DMS 273 treated with DMSO at 0.1 percent for 48 hours (cell line): ENCODE results near the gene PPP1R14C.
"Not testable (repeated sequence)": the region's sequence is repeated elsewhere in the genome, so short reads cannot be mapped to it uniquely, and the experiment has no call there.

Source experiments
- DNase-seq: peaks from one replicate; lab custom pipeline; 2025; lab: John Stamatoyannopoulos, UW

The PPP1R14C gene

GRCh38 chr6:150169181-150169580 lies 26.3 kb downstream of the PPP1R14C start:
- DNase-seq: no peak

- no peak for DNase-seq
Observed at GRCh38 chr6:150169609-150170008, 26.8 kb downstream of the PPP1R14C start.

- DNase-seq: no peak
Observed at GRCh38 chr6:150172929-150173328, 30.1 kb downstream of the PPP1R14C start.

- no peak for DNase-seq
Observed at GRCh38 chr6:150175586-150176151, 32.8 kb downstream of the PPP1R14C start.

- DNase-seq: no peak
Observed at GRCh38 chr6:150176152-150176551, 33.3 kb downstream of the PPP1R14C start.

GRCh38 chr6:150176659-150177058 lies 33.8 kb downstream of the PPP1R14C start:
- no peak for DNase-seq

DNA sequence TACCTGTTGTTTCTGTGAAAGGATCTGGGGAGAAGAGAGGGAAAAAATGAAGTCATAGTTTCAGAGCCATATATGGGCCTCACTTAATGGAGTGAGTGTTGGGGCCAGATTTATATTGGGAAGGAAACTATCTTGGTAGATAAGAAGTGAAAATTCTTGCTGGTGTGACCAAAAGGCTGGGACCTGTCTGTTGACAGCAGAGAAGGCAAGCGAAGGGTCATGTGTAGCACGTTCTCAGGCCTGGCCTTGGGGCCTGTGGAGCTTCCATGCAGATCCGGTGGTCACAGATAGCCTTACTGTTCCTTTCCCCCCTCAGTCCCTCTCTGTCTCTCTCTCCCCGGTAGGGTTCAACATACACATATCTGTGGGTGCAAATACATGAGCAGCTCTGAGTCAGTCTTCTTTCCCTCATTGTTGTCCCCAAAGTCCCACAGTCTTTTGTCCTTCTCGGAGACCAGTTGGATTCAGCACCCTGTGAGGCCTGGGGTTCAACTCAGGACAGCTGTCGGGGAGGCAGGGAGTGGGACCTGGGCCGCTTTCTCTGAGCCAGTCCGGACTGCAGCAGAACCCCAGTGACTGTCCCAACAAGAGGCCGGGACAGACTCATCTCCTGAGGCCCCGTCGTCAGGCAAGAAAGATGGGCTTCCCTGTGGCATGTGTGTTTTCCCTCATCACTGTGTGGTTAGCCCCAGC lies 34.6 kb downstream of the PPP1R14C start:
- no peak for DNase-seq

- peak; percentile 3 for DNase-seq
Observed at GRCh38 chr6:150177952-150178520, 35.2 kb downstream of the PPP1R14C start.

GRCh38 chr6:150179030-150179429 lies 36.2 kb downstream of the PPP1R14C start:
- DNase-seq: no peak

DNA sequence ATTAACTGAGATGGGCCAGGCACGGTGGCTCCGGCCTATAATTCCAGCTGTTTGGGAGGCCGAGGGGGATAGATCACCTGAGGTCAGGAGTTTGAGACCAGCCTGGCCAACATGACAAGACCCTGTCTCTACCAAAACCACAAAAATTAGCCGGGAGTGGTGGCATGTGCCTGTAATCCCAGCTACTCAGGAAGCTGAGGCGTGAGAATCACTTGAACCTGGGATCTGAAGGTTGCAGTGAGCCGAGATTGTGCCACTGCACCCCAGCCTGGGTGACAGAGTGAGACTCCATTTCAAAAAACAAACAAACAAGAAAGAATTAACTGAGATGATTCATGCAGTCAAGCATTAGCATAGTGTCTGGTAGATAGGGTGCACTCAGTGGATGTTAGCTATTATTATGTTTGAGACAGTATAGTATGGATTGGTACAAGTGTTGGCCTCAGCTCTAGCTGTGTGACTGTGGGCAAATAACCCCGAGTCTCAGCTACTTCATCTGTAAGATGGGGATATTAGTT lies 37.1 kb downstream of the PPP1R14C start:
- not testable (repeated sequence) for DNase-seq

DNA sequence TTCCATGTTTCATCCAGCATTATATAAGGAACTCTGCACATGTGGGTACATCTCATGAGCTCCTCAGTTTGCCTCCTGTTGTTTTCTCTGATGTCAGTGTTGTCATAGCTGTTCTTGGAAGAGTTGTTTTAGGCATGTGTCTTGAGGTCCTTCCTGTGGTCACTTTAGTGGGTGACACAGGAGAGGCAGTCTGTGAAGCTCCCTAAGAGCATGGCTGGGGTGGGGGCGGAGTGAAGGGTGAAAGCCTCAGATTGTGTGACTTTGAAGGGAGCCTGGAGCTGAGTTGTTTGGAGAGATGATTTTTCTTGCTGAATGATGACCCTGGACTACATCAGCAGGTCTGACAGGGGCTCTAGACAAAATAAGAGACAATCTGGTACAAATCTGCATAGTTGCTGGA lies 37.7 kb downstream of the PPP1R14C start:
- DNase-seq: no peak

GRCh38 chr6:150182460-150183078 lies 39.7 kb downstream of the PPP1R14C start:
- no peak for DNase-seq

DNA sequence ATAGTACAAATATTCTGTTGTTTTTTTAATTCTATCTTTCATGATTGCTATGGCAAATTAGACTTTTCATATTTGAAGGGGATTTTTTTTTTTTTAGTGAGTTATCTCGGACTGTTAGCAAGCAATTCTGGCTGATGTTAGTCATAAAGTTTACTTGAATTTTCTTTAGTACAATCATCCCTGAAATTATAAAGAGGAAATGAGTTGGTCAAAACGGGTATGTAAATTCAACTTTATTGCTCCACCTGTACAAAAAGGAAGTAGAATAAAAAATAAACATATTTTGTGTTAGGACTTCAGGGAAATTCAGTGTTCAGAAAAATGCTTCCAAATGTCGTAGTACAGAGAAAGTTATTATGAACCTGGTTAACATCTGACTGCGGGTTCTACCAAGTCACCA lies 40.3 kb downstream of the PPP1R14C start:
- no peak for DNase-seq

GRCh38 chr6:150183966-150184365 lies 41.1 kb downstream of the PPP1R14C start:
- DNase-seq: no peak

DNA sequence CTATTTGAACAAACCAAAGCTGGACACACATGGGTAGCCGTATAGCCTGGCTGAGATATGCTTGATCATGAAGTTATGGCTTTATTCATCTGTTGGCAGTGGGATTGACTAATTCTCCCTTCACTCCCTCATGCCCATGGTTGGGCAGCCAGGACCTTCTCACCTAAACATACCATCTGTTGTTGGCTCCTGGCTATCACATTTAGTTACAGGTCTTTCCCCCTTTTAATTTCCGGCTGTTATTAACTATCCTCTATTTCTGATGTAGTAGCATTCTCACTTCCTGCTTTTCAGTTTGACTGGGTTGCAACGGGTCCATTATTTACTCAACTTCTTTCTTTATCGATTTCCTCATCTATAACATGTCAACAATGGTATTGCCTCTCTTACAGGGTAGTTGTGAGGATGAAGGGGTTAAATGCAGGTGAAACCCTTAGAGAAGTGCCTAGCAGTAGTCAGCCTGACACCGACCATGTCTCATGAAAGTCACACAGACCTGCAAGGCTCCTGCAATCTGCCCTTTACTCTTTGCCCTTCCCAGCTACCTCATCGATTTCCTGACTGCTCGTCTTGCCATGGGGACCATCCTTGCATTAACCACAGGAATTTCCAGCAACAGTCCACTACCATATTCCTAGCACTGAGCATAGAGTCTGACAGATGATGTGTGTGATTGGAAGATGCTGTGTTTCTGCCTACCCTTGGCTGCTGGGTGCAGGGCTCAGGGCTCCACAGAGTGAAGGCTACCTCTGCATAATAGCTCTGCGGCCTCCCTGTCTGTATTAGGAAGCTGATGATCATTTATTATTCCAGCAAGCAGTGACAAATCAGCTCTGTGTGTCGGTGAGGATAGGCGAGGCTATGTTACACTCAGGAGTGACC lies 42.2 kb downstream of the PPP1R14C start:
- DNase-seq: no peak

DNA sequence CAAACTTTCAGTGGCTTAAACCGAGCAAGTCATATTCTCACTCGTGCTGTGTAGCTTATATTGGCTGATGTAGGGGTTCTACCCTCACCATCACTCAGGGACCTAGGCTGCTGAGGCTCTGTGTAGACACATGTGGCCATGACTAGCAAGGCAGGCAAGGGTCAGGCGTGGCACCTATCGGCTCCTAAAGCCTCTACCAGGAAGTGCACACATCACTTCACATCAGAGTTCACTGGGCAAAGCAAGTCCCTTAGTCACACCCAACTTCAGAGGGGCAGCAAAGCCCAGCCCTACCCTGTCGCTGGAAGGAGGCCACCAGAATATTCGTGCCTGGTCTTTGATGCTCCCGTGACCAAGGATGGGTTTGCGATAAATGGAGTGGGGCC lies 42.9 kb downstream of the PPP1R14C start:
- DNase-seq: no peak

GRCh38 chr6:150186129-150186898 lies 43.5 kb downstream of the PPP1R14C start:
- DNase-seq: no peak

GRCh38 chr6:150187433-150187832 lies 44.6 kb downstream of the PPP1R14C start:
- not testable (repeated sequence) for DNase-seq

- no peak for DNase-seq
Observed at GRCh38 chr6:150189122-150189521, 46.3 kb downstream of the PPP1R14C start.

DNA sequence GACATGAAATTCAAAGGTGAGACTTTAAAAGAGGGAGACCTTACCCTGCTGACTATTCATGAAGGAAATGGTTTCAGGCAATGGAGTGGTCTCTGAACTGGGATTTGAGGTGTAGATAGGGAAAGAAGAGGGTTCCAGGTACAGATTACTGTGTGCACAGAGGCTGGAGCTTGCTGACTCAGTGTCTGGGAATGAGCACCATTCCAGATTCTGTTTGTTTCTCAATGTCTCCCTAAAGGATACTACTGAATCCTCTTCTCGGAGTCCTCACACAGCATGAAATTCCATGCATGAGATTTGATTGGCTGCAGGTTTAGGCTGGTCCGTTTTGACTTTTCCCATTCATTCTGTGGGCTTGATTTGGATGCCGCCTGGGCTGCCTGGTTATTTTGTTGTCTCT lies 49.0 kb downstream of the PPP1R14C start:
- DNase-seq: no peak

GRCh38 chr6:150194195-150194594 lies 51.4 kb downstream of the PPP1R14C start:
- no peak for DNase-seq
